ENCODE measurements around the gene ARL13B. TPM values are rescaled to one million over a fixed set of nuclear protein-coding genes. Genes with fewer than 3 reads are reported as not detected.

Gene ARL13B
- total RNA-seq, 1 experiment from 2014 or later = 18.4 TPM

- peak; percentile 48 for DNase-seq (ENCODE audit: low spot score)
- no peaks in the 10 kb centered on the region for H3K36me3 ChIP-seq (ENCODE audit: insufficient read depth, low read length, poor library complexity, severe bottlenecking)
- CTCF ChIA-PET = no interaction called here
- TF ChIP-seq EZH2 (IDR thresholded peaks at IDR 0.05; ENCODE audit: borderline replicate concordance, low read depth, low read length, poor library complexity, severe bottlenecking) = no peak
- TF ChIP-seq CTCF (conservative IDR thresholded peaks at IDR 0.05; ENCODE audit: low read depth, low read length) = no peak
- no peak overlapping the region for H3K4me3 ChIP-seq (ENCODE audit: low read depth, low read length, poor library complexity, severe bottlenecking)
- BruUV-seq (replicated peaks) = no TSS peak
- no peaks in the 10 kb centered on the region for H3K9me3 ChIP-seq (ENCODE audit: low read depth, low read length, poor library complexity, severe bottlenecking)
- POLR2A ChIA-PET (ENCODE audit: low non-redundant PET) = no interaction called here
- H3K4me1 ChIP-seq (ENCODE audit: insufficient read depth, low read length, poor library complexity, severe bottlenecking) = peaks cover 13% of the 10 kb centered on the region
- intact Hi-C loops (cut with micrococcal nuclease; ENCODE audit: unreplicated experiment) = no loop called here
- no peak overlapping the region for H3K27ac ChIP-seq (ENCODE audit: low read depth, low read length, poor library complexity, severe bottlenecking)
- no peaks in the 10 kb centered on the region for H3K27me3 ChIP-seq (replicated peaks; ENCODE audit: insufficient read depth, low read depth, low read length, poor library complexity)
Observed at GRCh38 chr3:94009608-94010007, 29.7 kb downstream of the ARL13B start.

GRCh38 chr3:94011233-94011711 is 31.3 kb downstream of the ARL13B start:
- Histone ChIP-seq H3K4me1 (ENCODE audit: insufficient read depth, low read length, poor library complexity, severe bottlenecking) (peaks cover 13% of the 10 kb centered on the region), H3K9me3 (ENCODE audit: low read depth, low read length, poor library complexity, severe bottlenecking) (no peaks in the 10 kb centered on the region), H3K4me3 (ENCODE audit: low read depth, low read length, poor library complexity, severe bottlenecking) (no peak overlapping the region), H3K27ac (ENCODE audit: low read depth, low read length, poor library complexity, severe bottlenecking) (no peak overlapping the region), H3K27me3 (replicated peaks; ENCODE audit: insufficient read depth, low read depth, low read length, poor library complexity) (no peaks in the 10 kb centered on the region), H3K36me3 (ENCODE audit: insufficient read depth, low read length, poor library complexity, severe bottlenecking) (no peaks in the 10 kb centered on the region)
- no peak for DNase-seq (ENCODE audit: low spot score)
- ChIA-PET POLR2A (ENCODE audit: low non-redundant PET) (no interaction called here), CTCF (no interaction called here)
- BruUV-seq (replicated peaks) = no TSS peak
- intact Hi-C loops (cut with micrococcal nuclease; ENCODE audit: unreplicated experiment) = no loop called here
- TF ChIP-seq CTCF (conservative IDR thresholded peaks at IDR 0.05; ENCODE audit: low read depth, low read length) (no peak), EZH2 (IDR thresholded peaks at IDR 0.05; ENCODE audit: borderline replicate concordance, low read depth, low read length, poor library complexity, severe bottlenecking) (no peak)

- ChIA-PET CTCF (no interaction called here), POLR2A (ENCODE audit: low non-redundant PET) (no interaction called here)
- Histone ChIP-seq H3K27ac (ENCODE audit: low read depth, low read length, poor library complexity, severe bottlenecking) (no peak overlapping the region), H3K36me3 (ENCODE audit: insufficient read depth, low read length, poor library complexity, severe bottlenecking) (no peaks in the 10 kb centered on the region), H3K9me3 (ENCODE audit: low read depth, low read length, poor library complexity, severe bottlenecking) (no peaks in the 10 kb centered on the region), H3K27me3 (replicated peaks; ENCODE audit: insufficient read depth, low read depth, low read length, poor library complexity) (no peaks in the 10 kb centered on the region), H3K4me3 (ENCODE audit: low read depth, low read length, poor library complexity, severe bottlenecking) (no peak overlapping the region), H3K4me1 (ENCODE audit: insufficient read depth, low read length, poor library complexity, severe bottlenecking) (peaks cover 13% of the 10 kb centered on the region)
- intact Hi-C loops (cut with micrococcal nuclease; ENCODE audit: unreplicated experiment) = no loop called here
- TF ChIP-seq EZH2 (IDR thresholded peaks at IDR 0.05; ENCODE audit: borderline replicate concordance, low read depth, low read length, poor library complexity, severe bottlenecking) = no peak
- BruUV-seq (replicated peaks) = no TSS peak
- DNase-seq (ENCODE audit: low spot score) = no peak
Observed at GRCh38 chr3:94012185-94012584, 32.2 kb downstream of the ARL13B start.

- Histone ChIP-seq H3K9me3 (ENCODE audit: low read depth, low read length, poor library complexity, severe bottlenecking) (no peaks in the 10 kb centered on the region), H3K27me3 (replicated peaks; ENCODE audit: insufficient read depth, low read depth, low read length, poor library complexity) (no peaks in the 10 kb centered on the region), H3K27ac (ENCODE audit: low read depth, low read length, poor library complexity, severe bottlenecking) (no peak overlapping the region), H3K4me3 (ENCODE audit: low read depth, low read length, poor library complexity, severe bottlenecking) (no peak overlapping the region), H3K36me3 (ENCODE audit: insufficient read depth, low read length, poor library complexity, severe bottlenecking) (no peaks in the 10 kb centered on the region), H3K4me1 (ENCODE audit: insufficient read depth, low read length, poor library complexity, severe bottlenecking) (no peaks in the 10 kb centered on the region)
- intact Hi-C loops (cut with micrococcal nuclease; ENCODE audit: unreplicated experiment) = no loop called here
- no peak for DNase-seq (ENCODE audit: low spot score)
- TF ChIP-seq EZH2 (IDR thresholded peaks at IDR 0.05; ENCODE audit: borderline replicate concordance, low read depth, low read length, poor library complexity, severe bottlenecking) (no peak), CTCF (conservative IDR thresholded peaks at IDR 0.05; ENCODE audit: low read depth, low read length) (no peak)
- ChIA-PET POLR2A (ENCODE audit: low non-redundant PET) (no interaction called here), CTCF (no interaction called here)
- no TSS peak for BruUV-seq (replicated peaks)
Observed at GRCh38 chr3:94015025-94015424, 35.1 kb downstream of the ARL13B start.

Data from A673 (cell line).